ENCODE measurements around the gene NOX3.

GRCh38 chr6:155395339-155395738 lies 60.3 kb downstream of the NOX3 start:
- TF ChIP-seq POLR2AphosphoS5 (IDR thresholded peaks at IDR 0.05) (no peak), POLR2A (IDR thresholded peaks at IDR 0.05) (no peak), CTCF (IDR thresholded peaks at IDR 0.05) (no peak), EP300 (IDR thresholded peaks at IDR 0.05) (no peak)
